Fibroblast of skin of back (primary cell): ENCODE data around the gene HAS3. TPM values are rescaled to one million over a fixed set of nuclear protein-coding genes. Genes with fewer than 3 reads are reported as not detected.
A peak's percentile ranks its signal among the peaks of the same experiment; 100 is the strongest.
"Not testable (repeated sequence)": the region's sequence is repeated elsewhere in the genome, so short reads cannot be mapped to it uniquely, and the experiment has no call there.

ENCODE experiments used
- DNase-seq: peaks from one replicate; pipeline ENCODE4 v3.0.0-alpha.2; 2013
- polyA plus RNA-seq, 2 experiments: library from polyadenylated mRNA; unstranded; fragments of 120-200 nt; gene quantifications; one replicate each; pipeline ENCODE4 v1.2.1, GENCODE V29; 2013; ENCODE audit not compliant: insufficient read length in 2 of 2

HAS3 gene, protein sequence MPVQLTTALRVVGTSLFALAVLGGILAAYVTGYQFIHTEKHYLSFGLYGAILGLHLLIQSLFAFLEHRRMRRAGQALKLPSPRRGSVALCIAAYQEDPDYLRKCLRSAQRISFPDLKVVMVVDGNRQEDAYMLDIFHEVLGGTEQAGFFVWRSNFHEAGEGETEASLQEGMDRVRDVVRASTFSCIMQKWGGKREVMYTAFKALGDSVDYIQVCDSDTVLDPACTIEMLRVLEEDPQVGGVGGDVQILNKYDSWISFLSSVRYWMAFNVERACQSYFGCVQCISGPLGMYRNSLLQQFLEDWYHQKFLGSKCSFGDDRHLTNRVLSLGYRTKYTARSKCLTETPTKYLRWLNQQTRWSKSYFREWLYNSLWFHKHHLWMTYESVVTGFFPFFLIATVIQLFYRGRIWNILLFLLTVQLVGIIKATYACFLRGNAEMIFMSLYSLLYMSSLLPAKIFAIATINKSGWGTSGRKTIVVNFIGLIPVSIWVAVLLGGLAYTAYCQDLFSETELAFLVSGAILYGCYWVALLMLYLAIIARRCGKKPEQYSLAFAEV
- 1.3 TPM for polyA plus RNA-seq (2013, experiment 1 of 2; ENCODE audit: insufficient read length)
- 11.0 TPM for polyA plus RNA-seq (2013, experiment 2 of 2; ENCODE audit: insufficient read length)

DNA sequence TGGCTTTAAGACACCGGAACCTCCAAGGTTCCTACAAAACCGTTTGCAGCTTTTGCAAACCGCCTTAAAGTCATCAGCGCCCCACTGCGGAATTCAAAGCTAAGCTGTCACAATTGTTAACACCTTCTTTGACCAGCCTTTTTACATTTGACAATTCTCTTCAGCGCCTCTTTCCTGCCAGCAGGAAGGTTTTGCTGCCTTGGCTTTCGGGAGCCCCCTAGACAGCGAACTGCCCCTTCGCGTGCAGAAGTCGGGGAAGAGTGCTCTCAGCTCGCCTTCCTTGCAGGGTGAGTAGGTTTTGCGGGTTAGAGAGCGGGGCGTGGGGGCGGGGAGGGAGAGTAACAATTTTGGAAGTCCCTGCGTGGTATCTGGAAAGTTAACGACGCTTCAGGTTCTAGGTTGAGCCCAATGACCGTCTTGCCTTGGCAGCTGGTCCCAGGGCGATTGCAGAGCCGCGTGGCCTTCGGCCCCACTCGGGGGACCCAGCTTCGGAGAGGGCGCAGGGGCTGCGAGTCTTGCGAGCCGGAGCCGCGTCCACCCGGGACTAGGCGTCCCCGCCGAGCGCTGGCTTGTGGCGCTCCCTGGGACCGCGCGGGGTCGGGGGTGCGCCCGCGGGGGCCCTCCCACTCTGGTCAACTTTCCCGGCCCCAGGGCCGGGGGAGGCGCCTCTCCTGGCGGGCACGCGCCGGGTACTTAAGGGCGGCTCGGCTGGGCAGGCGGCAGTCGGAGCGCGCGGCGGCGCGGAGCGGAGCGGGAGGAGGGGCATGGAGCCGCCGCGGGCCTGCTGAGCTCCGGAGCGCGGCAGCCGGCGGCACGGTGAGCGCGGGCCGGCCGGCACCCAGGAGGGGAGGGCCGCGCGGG is at the start of gene HAS3:
Gene HAS3 (plus strand): TSS at position 153 of the 861 bp plus-strand sequence. CDS start 3,743 bp downstream, outside the sequence.
- DNase-seq, result peak; percentile 57

DNA sequence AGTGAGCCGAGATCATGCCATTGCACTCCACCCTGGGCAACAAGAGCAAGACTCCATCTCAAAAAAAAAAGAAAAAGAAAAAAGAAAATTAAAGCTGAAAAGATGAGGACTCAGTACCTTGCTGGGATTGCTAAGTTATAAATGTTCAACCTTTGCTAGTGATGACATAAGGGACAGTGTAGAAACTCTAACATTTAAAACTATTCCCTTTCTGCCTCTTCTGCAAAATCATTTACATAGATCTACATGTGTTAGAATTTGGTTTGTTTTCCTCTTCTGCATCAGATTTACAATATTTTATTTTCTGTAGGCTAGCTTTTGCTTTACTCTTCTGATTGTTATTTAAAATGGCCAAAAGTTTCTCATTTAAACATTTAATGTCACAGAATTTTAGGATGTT is 49.5 kb upstream of the HAS3 start:
- no peak for DNase-seq

DNA sequence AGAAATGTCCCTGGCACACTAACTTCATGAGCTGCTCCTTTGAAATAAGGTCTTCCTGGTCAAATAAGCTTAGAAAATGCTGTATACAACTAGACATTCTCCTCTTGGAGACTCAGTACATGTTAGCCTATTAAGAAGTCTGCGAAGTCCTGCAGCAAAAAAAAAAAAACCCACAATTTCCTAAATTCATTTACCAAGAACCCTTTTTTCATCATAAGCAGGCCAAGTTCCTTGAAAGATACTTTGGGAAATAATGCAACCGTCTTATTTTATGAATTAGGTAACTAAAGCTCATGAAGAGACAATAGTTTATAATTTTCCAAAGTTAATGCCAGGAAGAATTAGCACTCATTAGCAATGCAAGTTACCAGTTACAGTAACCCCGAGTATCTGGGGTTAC is 49.0 kb upstream of the HAS3 start:
- no peak for DNase-seq

DNA sequence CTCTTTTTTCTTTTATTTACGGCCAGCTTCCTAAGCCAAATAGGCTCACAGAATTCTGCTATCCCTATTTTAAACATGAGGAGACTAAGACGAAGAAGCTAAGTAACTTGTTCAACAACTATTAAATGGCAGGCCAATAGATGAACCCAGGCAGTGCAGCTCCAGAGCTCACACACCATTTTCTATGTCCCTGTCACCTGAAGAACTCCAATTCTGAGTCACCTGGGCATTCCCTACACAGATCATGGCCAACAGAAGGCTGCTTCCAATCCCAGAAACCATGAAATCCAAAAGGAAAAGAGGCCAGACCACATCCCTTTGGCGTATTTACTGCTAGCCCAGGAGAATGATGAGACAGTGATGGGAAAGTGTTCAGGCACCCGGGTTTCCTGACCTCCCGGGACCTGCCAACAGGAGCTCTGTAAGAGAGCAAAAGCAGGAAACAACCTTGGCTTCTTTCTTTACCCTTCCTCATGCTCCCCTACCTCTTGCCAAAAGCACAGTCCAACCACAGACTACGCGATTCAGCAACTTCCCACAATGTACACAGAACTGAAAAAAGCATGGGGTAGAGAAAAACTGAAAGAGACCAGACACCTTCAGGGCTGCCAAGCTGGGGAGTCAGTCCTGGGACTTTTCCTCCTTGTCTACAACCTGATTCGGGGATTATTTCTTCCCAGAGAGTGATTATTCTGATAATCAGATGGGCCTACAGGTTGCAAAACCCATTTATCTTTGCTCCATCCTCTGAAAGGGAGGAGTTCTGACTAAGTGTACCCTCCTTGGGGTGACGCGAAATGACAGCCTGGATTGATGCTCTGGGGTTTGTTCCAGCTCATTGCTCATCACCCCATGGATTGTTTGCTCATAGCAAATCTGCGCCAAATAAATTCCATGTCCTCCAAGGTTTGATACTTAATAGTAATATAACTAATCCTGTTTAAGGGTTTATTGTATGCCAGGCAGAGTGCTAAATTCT is 47.8 kb upstream of the HAS3 start:
- DNase-seq, result peak; percentile 80

DNA sequence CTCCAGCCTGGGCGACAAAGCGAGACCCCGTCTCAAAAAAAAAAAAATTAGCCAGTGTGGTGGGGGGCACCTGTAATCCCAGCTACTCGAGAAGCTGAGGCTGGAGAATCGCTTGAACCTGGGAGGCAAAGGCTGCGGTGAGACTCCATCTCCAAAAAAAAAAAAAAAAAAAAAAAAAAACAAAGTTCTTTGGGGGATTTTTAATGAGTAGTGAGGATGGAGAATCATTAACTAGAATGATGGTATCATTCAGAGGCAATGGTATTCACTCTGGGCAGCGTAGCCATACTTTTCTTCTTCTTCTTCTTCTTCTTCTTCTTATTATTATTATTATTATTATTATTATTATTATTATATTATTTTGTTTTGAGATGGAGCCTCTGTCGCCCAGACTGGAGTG is 42.0 kb upstream of the HAS3 start:
- not testable (repeated sequence) for DNase-seq

DNA sequence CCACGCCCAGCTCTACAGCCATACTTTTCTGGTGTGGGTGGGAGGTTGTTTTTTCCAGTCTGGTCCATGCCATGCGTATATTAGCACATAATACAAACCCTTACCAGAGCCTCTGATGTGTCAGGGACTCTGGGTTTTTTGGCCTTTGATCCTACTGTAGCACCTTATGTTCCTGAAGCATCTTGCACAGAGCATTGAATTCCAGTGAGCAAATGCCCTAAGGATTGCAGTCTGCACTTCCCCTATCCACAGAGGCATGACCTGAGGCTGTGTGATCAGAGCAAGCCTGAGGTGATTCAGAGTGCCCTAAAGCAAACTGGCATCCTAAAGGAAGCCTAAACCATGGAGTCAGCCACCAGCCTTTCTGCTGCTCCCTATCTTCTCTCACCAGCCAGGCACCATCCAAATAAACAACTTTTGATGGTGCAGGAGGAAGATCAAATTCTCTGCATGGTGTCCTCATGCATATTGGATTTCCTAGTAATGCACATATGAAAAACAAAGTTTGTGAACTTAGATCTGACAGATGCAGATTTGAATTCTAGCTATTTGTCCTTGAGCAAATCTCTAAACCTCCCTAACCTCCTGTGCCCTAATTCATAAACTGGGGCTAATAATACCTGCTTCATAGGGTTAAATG is 41.2 kb upstream of the HAS3 start:
- DNase-seq, result no peak

DNA sequence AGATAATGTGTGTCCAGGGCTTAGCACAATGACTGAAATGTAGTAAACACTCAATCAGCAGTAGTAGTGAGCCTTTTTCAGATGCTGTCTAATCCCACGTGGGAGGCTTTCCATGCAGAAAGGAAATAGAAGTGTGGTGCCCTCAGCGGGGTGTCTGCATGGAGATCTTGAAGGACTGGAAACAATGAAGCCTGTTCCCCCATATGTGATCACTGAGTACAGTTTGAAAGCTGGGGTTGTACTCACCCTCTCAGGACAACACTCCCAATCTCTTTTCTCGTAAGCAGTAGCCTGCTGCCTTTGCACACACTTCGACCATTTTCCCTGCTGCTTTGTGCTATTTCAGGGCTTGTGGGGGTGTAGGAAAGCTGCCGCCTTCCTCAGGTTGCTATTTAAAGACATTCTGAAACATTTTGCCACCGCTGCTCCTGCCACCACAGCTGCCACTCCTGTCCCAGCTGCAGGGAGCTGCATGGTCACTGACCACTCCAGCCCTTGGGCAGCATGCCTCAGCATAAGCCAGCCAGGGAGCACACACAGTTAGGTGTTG is 40.6 kb upstream of the HAS3 start:
- no peak for DNase-seq

DNA sequence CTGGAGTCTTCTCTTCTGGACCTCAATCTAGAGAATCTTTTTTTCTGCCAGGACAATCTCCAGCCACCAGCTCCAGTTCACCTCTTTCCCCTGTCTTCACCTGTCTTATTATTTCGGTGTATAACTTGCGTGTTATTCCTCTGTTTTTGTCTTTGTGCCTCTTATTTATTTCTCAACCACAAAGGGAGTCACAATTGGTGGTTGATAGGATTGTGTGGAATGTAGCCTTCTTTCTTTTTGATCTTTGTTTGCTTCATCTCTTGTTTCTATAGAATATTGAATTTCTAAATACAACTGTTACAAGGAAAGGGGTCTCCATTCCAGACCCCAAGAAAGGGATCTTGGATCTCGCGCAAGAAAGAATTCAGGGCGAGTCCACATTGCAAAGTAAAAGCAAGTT is 35.9 kb upstream of the HAS3 start:
- no peak for DNase-seq

DNA sequence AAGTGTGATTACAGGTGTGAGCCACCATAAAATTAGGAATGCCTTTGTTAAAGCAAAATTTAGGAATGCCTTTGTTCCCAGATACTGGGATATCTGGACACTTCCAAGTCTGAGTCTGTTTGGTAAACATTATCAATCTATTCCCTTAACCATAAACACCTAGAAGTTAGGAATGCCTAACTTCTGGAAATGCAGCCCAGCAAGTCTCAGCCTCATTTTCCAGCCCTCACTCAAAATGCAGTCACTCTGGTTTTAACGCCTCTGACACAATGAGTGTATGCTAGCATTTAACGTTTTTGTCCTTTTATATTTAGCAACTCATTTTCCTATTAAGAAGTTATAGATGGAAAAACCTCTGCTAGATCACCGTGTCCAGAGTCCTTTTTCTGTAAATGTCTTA is 34.4 kb upstream of the HAS3 start:
- no peak for DNase-seq

DNA sequence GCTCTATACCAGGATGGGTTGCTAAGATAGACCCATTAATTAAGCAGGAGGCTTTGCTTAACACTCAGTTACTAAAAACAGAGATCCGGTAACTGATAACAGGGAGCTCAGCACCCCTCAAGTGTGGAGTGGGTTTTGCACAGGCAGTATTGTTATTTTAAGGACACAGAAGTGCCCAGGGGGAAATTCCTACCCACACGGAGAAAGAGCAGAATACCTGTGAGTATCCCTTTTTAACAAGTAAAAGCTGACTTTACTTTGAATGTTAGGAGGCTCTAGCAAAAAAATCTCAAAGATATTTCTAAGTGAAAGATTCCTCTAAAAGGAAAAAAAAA is 32.8 kb upstream of the HAS3 start:
- no peak for DNase-seq

DNA sequence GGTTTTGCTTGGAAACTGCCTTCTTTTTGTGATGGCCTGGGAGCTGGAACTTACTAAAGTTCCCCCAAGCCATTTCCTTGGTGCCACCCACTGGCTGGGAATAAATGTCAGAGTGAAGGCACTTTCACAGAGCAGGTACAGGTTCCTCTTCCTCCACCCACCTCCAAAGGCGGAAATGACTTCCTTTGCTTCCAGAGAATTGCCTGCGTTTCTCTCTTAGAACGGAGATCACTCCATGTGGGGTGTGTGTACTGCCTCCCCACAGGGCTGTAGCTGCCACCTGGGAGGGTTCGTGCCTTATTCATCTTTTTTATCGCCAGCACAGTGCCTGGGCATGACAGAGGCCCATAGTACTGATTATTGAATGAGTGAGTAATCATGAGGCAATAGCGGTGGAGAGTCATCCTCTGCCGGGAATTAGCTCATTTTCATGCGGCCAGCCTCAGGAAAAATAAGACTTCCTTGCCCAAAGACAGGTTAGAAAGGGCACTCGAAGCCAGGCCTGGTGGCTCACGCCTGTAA is 32.2 kb upstream of the HAS3 start:
- DNase-seq, result peak; percentile 77

DNA sequence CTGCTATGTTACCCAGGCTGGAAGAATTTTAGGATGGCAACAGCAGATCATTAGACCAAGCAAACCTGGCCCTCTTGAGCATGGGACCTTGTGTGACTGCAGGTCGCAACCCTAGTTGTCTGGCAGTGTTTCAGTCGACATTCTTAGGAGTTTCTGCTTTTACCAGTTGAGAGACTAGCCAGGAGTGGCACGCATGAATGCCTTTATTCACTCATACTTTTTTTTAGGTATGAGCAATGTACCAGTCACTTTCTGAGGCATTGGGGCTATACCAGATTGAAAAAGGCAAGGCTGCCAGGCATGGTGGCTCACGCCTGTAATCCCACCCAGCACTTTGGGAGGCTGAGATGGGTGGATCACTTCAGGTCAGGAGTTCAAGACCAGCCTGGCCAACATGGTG is 28.2 kb upstream of the HAS3 start:
- DNase-seq, result peak; percentile 22

DNA sequence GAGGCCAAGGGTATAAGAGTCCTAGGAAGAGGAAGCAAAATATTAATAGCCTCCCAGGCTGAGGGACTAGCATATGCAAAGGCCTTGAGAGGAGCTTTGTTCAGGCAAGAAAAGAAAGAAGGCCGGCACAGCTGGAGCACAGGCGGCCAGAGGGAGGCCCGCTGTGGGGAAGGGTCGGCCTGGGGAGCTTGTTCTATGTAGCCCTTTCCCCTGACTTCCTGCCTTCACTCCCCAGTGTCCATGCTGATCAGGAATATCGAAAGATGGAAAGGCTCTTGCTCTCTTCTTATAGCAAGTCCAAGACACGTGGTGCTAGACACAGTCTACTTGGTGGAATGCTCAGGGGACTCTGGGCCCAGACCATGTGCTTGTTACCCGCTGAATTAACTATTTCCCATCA is 27.4 kb upstream of the HAS3 start:
- DNase-seq, result no peak

DNA sequence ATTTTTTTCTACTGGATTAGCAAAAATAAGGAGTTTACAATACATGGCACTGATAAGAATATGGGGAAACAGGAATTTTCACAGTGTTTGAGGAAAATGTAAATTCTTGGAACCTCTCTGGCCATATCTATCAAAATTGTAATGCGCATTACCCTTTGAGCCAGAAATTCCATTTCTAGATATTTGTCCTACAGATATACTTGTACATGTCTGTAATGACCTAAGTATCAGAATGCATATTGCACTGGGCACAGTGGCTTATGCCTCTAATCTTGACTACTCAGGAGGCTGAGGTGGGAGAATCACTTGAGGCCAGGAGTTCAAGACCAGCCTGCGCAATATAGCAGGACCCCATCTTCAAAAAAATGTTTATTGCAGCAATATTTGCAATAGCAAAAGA is 25.8 kb upstream of the HAS3 start:
- DNase-seq, result no peak

DNA sequence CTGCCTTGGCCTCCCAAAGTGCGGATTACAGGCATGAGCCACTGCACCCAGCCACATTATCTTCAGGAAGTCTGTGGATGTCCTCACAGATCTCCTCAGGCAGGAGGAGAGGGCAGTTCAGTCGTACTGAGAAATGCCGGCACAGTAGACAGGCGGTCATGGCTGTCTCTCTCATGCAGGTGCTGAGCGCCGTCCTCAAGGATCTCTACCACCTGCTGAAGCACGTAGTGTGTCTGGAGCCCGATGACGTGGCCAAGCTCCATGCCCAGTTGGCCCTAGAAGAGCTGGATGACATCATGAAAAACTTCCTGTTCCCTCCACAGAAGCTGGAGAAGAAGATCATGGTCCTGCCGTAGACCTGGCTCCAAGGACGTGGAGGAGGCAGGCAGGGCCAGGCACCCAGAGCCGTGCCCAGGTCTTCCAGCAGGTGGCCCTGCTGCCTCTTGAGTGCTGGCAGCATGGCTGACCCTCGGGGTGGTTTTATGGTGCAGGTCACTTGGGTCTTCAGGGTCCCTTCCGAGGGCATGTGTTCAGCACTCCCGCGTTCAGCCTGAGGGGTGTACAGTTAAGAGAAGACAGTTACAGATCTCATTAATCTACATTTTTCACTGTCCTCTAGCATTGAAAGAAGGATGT is 22.0 kb upstream of the HAS3 start:
- DNase-seq, result no peak

DNA sequence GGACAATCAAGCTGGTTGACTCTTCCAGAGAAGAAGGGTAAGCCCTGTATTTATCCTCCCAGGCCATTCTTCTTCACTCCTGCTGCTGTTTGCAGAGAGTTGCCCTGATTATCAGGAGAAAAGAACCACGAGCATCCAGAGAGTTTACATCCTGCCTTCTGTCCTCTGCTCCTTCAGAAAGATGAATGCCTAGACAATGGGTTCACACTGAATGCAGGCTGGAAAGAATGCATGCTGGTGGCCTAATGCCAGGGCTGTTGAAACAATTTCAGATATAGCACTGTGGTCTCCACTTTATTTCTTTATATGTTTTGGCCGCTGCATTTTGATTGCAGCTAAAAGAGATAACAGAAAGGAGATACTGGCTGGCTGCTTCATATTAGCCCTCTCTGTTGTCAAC is 21.2 kb upstream of the HAS3 start:
- peak; percentile 59 for DNase-seq

DNA sequence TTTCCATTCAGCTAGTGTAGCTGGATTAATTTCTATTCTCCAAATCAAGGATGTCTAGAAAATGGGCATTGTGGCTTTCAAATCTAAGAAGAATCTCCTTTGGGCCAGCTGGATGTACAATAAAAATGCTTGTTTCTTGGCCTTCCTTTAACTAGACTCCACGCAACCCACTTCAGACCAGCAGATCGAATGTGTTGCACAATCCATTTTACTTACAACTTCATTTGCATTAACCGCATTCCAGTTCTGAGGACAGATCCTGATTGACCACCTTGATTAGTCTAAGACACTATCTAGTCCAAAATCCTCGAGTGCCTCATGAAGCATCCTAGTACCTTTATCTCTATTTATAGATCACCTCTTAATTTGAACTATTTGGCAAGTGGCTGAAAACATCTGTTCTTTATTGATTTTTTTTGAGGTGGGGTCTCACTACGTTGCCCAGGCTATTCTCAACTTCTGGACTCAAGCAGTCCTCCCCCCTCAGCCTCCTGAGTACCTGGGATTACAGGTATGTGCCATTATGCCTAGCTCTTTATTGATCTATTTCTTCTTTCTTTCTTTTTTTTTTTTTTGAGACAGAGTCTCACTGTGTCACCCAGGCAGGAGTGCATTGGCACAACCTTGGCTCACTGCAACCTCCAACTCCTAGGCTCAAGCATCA is 20.3 kb upstream of the HAS3 start:
- DNase-seq, result no peak

DNA sequence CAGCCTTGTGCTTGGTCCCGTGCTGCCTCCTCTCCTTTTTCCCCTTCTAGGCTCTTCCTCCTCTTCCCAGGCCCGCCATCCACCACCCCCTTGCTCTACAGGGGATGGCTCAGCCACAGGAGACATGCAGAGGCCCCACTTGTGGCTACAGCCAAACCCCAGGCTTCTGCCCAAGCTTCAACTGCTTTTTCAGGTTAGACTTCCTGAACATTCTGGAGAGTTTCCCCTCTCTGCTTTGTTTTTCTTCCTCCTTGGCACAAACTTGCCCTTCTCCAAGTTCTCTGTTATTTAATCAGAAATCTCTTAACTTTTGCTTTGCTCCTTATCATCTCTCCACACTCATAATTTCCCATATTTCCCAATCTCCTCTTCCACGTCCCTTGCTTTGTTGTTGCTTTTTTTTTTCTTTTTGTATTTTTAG is 18.3 kb upstream of the HAS3 start:
- no peak for DNase-seq

DNA sequence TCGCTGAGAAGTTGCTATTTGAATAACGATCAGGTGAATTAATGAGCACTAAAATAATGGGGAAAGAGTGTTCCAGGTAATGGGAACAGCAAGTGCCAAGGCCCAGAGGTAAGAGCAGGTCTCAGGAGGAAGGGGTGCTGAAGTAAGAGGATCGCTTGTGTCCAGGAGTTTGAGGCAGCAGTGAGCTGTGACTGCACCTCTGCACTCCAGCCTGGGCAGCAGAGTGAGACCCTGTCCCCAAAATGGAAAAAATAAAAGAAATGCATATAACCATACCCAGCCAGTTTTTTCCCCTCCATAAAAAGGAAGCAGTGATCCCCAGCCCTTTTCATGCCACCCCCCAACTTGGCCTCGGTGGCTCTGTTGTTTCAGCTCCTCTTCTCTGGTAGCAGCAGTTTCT is 16.8 kb upstream of the HAS3 start:
- no peak for DNase-seq
